HG02588 (cell line): Measurements from ENCODE around the gene AHRR.
"Not testable (repeated sequence)": the region's sequence is repeated elsewhere in the genome, so short reads cannot be mapped to it uniquely, and the experiment has no call there.

Experiments
- ATAC-seq: cut with Tn5 transposase; IDR thresholded peaks from one replicate; pipeline ENCODE4 v1.9.1; 2021; ENCODE audit warnings: mild to moderate bottlenecking, moderate library complexity; ENCODE audit not compliant: unreplicated experiment

AHRR gene

GRCh38 chr5:483011-483410 is 161.5 kb downstream of the AHRR start:
- no peak for ATAC-seq

- no peak for ATAC-seq
These were observed 162.1 kb downstream of the AHRR start for GRCh38 chr5:483434-484140.

- ATAC-seq = no peak
These were observed 163.0 kb downstream of the AHRR start for GRCh38 chr5:484556-484955.

- ATAC-seq = no peak
These were observed 163.8 kb downstream of the AHRR start for GRCh38 chr5:485113-485945.

GRCh38 chr5:485946-486491 is 164.5 kb downstream of the AHRR start:
- no peak for ATAC-seq

- ATAC-seq = not testable (repeated sequence)
These were observed 165.1 kb downstream of the AHRR start for GRCh38 chr5:486597-486996.
